Measurements from ENCODE around the gene NCBP1.

Gene NCBP1

DNA sequence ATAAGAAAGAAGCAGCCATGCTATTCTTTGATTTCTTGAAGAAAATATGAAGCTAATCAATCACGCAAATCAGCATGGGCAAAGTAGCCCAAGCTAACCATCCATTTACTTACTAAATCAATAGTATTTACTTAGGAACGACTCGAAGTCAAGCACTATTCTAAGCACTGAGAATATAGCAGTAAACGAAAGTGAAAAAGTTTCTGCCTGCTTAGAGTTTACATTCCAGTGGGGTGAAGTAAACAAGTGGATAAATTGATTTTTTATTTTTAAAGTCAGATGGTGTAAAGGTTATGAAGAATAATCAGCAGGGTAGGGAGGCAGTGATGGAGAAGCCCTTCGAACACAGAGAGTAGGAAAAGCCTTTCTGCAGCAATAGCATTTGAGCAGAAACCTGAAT lies 6.0 kb upstream of the NCBP1 start:
- no peak for DNase-seq

DNA sequence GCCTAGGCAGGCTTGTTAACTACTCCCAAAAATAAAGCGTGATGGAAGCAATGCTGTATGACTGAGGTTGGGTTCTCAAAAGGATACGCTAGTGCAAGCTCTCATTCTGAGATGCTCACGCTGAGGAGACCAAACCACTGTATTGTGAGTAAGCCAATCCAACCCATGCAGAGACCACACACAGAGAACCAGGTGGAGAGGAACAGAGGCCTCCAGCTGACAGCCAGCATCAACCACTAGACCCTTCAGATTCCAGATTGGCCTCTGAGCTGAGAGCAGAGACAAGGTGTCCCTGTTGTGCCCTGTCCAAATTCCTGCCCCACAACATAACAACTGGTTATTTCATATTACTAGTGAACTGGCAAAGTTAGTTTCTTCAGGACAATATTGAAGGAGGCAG lies 5.0 kb upstream of the NCBP1 start:
- no peak for DNase-seq

DNA sequence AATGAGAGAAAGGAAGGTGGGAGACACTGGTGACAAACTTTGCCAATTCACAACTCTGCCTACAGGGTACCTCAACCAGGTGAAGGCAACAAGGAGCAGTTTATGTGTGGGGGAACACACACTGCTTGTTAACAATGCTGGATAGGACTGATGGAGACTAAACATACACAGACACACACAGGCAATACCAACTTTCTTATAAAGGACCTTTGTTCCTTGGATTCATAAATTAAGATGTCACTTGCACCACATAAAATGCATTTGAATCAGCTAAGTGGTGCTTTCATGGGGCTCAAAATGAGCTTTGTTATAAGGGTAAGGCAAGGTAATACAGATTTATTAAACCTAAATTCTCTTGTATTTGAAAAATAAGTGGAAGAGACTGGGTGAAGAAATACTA lies 4.5 kb upstream of the NCBP1 start:
- no peak for DNase-seq

DNA sequence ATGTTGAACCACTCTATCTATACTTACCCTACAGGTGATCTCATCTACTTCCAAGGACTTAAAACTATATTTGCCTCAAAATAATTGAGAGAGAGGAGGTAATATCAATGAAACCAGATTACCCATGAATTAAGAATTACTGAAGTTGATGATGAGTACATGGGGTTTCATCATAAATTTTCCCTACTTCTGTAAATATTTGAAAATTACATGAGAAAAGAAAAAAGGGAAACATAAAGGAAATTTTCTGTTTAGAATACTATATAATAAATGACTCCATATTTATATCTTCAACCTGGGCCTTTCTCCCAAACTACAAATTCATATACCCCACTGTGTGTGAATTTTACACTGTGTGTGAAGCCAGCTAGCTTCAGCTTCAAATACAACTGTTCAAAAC lies 3.0 kb upstream of the NCBP1 start:
- DNase-seq = no peak

DNA sequence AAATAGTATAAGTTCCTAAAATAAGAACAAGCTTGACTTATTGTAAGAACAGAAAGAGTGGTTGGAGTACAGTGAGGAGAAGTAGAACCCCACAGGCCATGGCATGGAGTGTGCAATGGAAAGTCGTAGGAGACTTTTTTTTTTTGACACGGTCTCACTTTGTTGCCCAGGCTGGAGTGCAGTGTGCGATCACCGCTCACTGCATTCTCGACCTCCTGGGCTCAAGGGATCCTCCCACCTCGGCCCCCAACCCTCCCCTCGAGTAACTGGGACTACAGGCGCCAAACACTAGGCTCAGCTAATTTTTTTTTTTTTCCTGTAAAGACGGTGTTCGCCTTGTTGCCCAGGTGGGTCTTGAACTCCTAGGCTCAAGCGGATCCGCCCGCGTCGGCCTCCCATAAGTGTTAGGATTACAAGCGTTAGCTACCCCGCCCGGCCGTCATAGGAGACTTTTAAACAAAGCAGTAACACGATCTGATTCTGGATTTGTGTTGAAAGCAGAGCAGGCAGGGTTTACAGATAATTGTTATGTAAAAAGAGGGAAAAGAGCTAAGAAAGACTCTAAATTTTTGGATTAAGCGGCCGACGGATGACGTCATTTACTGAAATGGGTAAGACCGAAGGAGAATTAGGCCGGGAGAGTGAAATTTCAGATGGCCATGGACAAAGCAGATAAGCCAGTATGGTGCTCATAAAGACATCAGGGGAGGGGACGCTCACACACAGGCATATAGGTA lies 1.2 kb upstream of the NCBP1 start:
- no peak for DNase-seq

DNA sequence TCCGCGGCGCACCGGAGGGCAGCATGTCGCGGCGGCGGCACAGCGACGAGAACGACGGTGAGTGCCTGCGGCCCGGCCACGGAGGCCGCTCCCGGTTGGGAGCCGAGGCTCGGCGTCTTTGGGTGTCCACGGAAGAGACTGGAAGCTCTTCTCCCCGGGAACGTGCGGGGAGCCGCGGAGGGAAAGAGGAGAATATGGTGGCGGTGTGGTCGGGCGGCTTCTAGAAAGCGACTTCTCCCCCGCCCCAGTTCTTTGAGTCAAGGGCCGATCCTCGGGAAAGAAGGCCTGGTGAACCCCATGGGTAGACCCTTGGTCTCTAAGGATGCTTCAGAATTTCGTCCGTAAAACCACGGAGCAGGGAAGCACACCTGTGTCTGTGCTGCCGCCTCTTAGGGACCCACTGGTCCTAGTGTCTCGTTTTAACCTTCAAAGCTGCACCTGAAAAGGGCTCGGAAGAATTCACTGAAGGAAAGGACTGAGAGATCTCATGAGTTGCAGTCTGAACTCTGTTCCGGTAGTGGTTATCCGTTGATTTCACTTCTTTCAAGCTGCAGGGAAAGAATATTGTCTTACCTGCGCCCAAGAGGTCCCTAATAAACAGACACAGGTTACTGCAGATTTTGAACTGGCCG lies 354 bp downstream of the NCBP1 start:
- no peak for DNase-seq

DNA sequence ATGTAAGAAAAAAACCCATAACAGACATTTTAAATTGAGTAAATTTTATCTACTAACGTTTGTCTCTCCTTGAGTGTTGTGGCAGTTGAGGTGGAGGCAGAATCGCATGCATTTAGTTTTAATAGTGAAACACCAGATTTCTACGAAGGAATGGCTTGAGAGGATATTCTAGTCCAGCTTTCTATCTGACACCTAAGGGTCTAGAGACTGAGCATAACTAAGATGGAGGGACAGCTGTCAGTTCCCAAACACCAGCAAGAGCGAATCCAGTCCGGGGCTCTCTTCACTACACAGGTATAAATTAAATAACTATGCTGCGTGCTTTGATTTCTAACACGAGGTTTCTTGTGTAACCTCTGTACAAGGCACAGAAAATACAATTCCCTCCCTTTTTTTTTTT lies 1.4 kb downstream of the NCBP1 start:
- DNase-seq = no peak

DNA sequence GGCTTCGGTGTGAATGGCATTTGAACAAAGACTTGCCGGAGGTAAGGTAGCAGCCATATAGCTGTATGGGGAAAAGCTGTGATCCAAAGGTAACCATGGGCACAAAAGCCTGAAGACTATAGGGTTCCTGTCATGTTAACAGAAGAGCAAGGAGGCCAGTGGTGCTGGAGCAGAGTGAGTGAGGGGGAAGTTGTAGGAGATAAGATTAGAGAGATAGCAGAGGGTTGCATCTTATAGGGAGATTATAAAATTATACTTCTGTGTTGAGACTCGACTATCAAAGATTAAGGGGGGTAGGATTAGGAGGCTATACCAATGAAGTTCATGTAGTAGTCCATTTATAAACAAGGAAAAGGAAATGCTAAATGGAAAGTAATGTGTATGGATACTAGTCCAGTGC lies 3.3 kb downstream of the NCBP1 start:
- DNase-seq = no peak

DNA sequence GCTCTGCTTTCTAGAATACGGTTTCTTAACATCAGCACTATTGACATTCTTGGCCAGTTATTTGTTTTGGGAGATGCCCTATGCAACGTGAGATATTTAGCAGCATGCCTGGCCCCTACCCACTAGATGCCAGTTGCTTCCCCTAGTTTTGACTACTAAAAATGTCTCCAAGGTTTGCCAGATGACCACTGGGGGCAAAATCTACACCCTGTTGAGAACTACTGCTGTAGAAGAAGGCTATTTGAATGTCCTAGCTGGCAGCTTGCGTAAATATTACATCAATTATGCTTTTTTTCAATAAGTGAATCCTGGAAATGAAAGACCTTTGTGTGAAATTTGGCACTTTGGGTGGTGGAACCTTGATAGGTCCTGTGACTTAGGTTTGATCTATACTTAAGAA lies 5.0 kb downstream of the NCBP1 start:
- no peak for DNase-seq

DNA sequence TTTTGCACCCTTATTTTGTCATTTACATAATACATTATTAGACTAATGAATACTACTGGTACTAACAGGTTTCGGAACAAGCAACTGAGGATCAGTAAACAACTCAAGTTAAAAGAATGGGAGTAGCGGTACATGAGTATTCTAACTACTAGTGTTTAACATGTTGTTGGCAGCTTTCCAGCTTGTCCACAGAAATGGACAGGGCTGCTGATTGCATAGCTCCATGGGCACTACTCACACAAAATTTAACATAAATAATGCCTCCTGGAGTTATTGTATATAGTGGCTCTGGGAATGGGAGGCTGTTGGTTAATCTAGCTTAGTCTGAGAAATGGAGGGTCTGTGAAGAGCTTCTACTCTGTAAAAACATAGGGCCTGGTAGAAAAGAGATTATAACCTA lies 6.7 kb downstream of the NCBP1 start:
- DNase-seq = no peak

DNA sequence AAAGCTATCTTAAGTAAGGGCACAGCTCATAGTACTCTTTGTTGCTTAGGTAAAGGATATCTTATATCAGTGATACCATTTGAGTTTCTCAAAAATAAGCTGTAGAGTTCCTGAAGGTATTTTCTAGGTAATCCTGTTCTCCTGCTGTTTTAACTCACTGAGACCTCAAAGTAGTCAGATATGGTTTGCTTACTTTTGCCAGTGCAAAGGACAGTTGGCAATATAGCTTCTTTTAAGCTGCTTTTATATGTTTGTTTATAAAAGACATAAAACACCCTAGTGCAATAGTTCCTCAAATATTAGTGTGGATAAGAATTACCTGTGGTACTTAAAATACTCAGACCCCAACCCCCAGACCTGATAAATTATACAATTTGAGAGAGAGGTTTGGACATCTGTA lies 12.1 kb downstream of the NCBP1 start:
- no peak for DNase-seq

DNA sequence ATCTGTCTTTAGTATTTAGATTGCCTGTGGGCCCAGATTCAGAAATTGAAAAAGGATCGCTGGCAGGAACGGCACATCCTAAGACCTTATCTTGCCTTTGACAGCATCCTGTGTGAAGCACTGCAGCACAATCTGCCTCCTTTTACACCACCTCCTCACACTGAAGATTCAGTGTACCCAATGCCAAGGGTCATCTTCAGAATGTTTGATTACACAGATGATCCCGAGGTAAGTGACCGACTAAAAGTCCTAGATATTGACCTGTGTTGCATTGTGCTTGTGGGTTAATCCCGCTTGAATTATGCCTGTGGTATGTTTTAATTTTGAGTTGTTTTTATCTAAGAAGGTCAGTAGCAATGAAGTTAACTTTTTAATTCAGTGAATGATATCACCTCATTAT lies 14.4 kb downstream of the NCBP1 start:
- no peak for DNase-seq

DNA sequence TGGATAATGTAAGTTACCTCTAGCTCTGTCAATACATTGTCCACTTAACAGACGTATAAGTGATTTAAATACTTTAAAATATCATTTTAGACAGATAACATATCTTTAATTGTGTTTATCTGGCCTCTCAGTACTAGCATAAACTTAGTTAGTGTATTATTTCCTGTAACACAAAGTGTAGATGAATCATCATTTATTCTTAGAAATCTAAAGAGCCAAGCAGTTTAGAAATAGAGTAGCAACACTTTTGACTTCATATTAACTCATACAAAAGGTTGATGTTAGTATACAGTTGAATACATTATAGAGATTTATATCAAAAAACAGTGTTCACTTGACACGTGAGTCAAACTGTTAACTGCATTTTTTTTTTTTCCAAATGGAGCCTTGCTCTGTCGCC lies 18.0 kb downstream of the NCBP1 start:
- no peak for DNase-seq

DNA sequence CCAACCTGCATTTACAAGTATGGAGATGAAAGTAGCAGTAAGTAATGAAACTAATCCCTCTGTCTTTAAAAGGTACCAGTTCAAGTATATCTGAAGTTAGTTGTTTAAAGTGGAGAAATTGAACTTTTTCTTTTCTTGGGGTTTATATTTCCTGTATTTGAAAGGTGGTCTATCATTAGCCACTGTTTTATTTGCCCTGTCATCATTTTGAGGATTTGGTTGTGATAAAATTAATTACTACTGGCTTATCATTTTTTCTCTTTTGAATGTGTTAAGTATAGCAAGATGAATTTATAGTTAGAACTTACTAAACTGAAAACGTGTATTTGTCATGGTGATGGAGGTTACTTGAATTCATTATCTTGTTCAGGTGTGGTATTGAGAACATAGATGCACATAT lies 25.1 kb downstream of the NCBP1 start:
- DNase-seq = no peak

DNA sequence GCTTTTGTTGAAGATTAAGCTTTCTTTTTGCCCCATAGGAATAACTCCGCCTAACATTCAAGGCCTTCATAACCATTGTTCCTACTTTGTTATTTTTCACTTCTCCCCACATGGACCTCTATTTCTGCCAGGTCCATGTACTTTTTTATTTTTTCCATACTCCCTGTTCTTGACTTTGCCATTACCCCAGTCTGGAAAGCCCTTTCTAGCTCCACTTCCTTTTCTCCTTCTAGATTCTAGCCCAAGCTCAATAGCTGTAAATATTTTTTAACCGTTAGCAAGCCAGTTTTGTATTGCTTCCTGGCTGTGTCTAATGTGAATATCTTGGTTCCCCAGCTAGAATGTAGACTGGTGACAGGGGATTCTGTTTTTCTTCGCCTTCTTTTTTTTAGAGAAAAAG lies 26.1 kb downstream of the NCBP1 start:
- DNase-seq = no peak

DNA sequence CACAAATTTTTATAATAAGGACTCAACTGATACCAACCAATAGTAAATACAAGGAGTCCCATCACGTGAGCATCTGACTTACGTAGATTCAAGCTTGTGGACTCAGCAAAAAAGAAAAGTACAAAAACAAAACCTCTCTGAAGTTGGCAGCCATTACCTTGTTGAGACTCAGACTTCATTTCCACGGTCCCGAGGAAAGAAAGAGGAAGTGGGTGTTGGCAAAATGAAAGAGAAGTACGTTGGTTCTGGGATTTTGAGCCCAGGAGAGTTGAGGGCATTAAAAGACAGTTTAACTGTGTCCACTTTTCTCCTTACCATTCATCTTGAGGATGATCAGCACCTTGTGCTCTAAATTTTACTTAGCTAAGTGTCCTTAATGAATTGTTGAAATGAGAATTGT lies 26.7 kb downstream of the NCBP1 start:
- no peak for DNase-seq

DNA sequence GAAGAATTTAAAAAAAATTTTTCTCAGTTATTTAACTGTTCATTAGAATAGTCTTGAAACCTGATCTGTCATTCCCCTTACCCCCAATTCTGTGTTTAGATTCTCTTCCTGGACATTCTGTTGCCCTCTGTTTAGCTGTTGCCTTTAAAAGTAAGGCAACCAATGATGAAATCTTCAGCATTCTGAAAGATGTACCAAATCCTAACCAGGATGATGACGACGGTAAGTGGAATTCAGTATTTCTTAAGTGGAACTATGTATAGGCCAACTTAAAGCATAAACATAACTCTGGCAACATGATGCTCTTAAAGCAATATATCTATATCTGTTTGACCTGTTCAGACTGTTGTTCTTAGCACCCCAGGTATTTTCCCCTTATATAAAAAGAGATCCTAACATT lies 27.2 kb downstream of the NCBP1 start:
- DNase-seq = no peak

DNA sequence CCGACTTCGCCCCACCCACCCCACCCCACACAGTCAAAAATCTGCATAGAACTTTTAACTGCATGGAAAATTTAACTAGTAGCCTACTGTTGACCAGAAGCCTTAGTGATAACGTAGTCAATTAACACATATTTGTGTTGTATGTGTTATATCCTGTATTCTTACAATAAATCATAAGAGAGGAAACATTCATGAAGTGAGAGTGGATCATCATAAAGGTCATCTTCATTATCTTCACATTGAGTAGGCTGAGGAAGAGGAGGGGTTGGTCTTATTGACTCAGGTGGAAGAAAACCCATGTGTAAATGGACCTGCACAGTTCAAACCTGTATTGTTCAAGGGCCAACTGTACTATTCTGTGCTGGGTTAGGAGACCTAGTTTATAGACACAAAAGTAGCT lies 32.1 kb downstream of the NCBP1 start:
- DNase-seq = no peak

DNA sequence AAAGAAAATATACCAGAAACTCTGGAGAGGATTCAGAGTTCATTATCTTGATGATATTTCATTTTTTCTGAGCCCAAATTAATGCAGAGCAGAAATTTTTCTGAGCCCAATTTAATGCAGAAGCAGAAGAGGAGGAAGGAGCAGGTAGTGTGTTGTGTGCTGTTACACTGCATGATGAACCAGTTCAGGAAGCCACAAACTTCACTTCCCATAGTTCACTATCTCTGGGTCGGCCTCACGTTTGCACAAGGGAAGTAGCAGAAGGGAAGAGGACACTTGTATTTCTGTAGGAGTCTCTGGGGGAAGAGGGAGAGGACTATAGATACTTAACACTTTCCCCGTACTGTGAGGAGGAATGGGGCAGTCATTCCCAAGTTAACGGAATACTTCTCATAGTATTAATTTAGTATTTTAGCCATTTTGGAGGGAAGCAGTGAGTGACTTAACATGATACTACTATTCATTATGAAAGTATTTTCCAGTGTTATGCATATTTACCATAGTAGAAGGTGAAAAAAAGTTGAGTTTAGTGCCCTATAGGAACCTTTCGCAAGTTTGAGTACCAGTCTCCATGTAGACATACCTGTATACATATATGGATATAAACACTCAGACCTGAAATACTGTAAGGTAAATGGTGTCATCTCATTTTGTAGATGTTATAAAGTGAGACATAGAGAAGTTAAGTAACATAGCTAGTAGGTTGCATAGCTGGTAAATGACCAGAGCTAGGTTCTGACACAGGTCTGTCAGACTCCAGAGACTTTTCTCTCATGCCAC lies 33.5 kb downstream of the NCBP1 start:
- no peak for DNase-seq

DNA sequence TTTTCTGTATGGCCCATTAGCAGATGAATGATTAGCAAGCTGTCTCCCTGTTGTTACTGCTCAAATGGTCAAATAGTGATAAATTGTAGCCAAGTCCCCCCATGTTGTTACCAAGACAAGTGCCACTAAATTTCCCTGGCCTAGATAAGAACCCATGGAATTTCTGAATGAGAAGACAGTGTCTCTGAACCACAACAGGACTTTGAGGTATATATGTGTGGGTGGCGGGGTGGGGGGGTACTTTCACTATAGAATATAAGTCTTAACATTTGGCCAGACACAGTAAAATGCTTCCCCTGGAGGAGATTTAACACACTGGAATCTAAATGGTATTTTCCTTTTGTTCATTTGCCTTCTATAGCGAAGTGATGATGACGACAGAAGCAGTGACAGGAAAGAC lies 34.9 kb downstream of the NCBP1 start:
- DNase-seq = no peak

DNA sequence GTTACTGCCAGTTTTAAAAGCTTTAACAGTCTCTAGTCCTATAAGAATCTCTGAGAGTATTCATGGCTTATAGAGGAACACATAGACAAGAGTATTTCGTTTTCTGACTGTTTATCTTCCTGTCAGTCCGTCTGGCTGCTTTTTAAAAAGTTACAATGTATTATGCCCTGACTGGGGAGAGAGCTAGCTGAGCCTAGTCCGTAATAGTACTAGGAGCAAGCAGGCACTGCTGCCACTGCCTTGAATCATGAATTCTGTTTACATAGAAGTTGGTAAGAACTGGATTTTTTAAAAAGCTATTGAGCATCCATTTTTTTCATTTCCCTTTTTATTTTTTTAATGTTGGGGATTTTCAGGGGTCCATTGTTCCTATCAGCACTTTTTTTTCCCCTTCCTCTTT lies 37.0 kb downstream of the NCBP1 start:
- no peak for DNase-seq

DNA sequence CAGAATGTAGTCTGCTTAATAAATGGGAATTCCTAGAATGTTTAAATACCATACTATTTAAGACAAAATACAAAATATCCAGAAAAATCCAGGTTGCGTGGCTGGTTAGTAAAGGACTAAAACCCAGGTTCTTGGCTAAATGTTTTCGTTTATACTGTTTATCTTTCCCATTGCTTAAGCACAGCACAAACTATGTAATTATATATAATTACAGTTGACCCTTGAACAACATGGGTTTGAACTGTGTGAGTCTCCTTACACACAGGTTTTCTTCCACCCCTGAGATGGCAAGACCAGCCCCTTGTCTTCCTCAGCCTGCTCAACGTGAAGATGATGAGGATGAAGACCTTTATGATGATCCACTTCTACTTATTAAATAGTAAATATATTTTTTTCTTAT lies 38.8 kb downstream of the NCBP1 start:
- DNase-seq = no peak

DNA sequence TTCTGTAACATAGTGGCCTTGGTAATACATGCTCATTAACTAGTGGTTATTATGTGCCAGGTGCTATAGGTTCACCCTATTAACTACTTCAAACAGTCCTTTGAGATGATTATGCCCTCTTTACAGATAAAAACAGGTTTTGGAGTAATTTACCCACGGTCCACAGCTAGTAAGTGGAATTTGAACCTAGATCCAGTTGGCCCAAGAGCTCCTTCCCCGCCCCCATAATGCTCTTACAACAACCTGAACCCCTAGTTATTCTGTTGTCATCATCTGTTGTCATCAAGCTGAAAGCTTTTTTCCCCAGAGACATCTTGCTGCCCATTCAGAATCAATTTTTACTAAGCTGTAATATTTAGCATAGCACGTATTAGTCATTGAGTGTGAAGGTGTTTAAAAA lies 40.3 kb downstream of the NCBP1 start:
- DNase-seq = no peak

DNA sequence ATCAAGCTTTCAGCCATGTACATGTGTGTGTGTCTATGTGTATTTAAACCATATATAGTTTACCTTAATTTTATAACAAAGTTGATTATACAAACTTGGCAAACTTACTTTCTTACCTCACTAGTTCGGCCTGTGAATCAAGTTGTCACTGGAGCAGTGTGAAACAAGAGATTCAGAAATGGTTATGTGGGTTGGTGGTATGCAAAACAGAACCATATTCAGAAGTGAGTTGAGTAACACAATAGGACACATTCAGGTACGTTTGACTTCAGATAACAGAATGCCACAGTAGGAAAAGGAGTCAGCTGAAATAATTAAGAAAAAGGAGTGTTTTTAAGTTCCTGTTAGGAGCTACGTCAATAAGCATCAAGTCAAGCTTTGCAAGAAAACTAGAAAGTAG lies 42.0 kb downstream of the NCBP1 start:
- no peak for DNase-seq

All from SHP77 treated with DMSO at 0.1 percent for 48 hours (cell line).